H4 (cell line): ENCODE results near the gene CCL11. TPM values are rescaled to one million over a fixed set of nuclear protein-coding genes. Genes with fewer than 3 reads are reported as not detected.
"Not testable (repeated sequence)": the region's sequence is repeated elsewhere in the genome, so short reads cannot be mapped to it uniquely, and the experiment has no call there.

Experiments used
- DNase-seq: peaks from one replicate; pipeline ENCODE4 v3.0.0-alpha.2; 2015; ENCODE audit warnings: low spot score
- total RNA-seq: library from RNA; depleted of rRNA; stranded (reverse); fragments of >200 nt; shearing (Covaris generic); gene quantifications from 2 replicates; pipeline ENCODE4 v1.2.3, GENCODE V29; 2014; rRNA removed

Gene CCL11
- total RNA-seq, 1 experiment from 2014 or later: not detected

DNA sequence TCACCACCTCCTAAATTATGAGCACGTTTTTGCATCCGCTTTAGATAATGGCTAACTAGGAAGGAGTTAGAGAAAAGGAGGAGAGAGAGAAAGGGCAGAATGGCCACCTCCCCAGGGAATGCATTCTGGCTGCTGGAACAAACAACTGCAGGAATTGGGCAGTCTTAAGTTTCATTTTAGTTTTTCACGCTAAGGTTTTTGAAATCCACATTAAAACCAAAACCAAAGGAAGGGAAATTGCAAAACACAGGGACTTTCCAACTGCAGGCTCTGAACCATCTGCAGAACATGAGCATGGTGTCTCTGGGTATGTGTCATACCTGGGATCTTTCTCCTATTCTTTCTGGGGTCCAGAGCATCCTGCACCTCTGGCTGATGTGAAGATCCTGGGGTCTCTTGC lies 21.6 kb downstream of the CCL11 start:
- DNase-seq: no peak

DNA sequence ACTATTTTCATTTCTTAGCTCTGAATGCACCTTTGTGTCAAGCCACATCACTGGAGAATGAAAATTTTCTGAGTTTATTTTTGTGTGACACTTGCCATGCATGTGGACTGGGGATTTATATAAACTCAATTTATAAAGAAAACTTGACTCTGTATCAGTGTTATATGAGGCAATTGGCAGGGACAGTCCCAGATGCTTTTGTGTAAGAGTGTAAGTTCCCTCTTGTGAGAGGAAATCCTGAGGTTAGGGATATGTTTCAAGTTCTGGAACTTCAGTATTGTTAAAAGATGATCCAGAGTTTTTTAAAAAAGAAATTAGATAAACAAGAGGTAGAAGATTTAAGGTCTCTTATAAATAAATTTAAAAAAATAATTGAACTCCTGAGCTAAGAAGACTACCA lies 22.8 kb downstream of the CCL11 start:
- no peak for DNase-seq

DNA sequence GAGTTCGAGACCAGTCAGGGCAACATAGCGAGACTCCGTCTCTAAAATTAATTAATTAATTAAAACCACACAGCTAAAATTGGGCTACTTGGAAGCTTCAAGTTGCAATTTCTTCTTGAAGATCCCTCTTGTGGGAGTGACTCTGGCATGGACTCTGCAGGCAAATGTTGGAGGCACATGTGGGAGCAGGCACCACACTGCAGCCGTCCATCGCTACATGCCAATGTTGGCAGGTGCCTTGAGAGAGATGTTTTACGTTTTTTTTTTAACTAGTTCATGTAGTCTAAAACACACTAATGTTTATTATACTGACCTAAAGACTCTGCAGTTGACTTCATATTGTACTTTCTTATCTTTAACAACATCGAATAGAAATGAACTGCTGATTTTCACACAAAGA lies 25.7 kb downstream of the CCL11 start:
- DNase-seq: no peak

DNA sequence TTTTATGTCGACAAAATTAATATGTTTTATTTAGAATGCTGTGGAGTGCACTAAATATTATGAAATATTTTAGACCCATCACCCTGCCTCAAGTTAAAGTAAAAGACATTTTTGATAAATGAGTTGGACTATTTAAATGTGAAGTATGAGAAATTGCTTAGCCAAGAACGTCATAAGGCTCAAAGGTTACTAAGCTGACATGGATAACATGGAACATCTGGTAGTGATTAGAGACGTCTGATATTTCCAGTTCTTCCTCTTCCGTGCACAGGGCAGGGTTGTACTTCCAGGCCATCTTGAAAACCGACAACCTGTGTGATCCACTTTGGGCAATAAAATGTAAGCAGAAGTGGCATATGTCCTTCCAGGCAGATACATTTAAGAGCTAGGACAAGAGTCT lies 26.5 kb downstream of the CCL11 start:
- no peak for DNase-seq

DNA sequence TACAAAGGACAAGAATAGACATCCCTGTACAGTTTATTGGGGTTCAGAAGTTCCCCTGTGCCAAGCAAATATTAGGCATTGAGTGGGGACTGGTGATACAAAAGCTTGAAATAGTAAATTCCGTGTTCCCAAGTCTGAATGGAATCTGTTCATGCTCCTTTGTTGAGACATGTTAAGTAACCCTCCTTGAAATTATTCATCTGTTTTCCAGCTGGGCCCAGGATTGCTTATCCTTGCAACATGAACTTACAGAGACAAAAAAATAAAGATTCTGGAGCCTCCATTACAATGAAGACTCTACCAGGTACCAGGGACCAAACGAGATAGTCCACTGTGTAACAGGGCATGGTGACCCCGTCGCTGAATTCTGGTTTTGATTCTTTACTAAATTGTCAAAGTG lies 27.6 kb downstream of the CCL11 start:
- DNase-seq: no peak

DNA sequence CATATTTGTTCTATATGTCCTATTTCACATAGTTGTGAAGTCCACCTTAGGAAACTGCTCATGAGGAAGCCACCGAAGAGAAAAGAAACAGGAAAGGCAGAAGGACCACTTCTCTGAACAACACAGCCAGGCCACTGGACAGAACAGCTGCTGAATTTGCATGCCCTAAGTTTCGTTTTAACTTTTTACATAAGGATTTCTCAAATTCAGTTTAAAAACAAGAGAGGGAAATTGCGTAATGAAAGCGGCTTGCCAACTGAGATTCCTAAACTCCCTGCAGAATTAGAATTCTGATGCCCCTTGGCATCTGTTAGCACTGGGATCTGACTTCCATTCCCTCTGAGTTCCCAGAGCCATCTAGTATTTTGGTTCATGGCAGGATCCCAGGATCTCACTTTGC lies 28.7 kb downstream of the CCL11 start:
- no peak for DNase-seq

DNA sequence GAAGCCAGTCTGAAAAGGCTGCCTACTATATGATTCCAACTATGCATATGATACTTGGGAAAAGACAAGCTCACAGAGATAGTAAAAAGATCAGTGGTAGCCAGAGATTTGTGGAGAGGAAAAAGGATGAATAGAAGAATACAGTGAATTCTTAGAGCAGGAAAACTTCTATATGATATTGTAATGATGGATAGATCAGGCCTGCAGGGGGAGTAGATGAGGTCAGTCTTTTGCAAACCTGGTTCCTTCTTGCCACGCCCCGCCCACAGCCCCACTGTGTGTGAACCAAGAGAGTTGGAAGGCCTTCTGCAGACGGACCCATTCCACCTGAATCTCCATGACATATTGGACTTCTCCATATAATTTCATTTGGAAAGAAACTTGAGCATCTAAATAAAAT lies 32.9 kb downstream of the CCL11 start:
- no peak for DNase-seq

DNA sequence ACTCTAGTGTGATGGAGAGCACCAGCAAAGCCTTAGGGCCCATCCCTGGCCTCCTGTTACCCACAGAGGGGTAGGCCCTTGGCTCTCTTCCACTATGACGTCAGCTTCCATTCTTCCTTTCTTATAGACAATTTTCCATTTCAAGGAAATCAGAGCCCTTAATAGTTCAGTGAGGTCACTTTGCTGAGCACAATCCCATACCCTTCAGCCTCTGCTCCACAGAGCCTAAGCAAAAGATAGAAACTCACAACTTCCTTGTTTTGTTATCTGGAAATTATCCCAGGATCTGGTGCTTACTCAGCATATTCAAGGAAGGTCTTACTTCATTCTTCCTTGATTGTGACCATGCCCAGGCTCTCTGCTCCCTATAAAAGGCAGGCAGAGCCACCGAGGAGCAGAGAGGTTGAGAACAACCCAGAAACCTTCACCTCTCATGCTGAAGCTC lies 33.5 kb downstream of the CCL11 start, which contains the start of gene CCL8:
TSS of gene CCL8 (plus strand) at position 397 of the 445 bp plus-strand sequence. CDS start 67 bp downstream, outside the sequence.
- DNase-seq: no peak

DNA sequence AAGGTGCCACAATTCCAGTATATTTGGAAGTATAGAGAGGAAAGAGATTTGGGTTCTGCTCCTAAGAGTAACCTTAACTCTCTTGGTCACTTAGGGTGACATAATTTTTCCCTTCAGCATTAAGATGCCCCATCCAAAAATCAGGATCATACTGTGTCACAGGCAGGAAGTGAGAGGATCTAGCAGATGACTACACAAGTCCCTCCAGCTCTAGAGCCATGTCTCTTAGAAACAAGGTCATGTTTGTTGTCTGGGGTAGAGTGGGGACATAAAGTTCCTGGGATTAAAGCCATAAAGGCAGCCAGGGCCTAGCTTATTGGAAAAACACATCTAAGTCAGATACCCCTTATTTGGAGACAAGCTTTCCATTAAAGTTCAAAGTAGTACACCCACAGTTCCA lies 36.4 kb downstream of the CCL11 start:
- no peak for DNase-seq

DNA sequence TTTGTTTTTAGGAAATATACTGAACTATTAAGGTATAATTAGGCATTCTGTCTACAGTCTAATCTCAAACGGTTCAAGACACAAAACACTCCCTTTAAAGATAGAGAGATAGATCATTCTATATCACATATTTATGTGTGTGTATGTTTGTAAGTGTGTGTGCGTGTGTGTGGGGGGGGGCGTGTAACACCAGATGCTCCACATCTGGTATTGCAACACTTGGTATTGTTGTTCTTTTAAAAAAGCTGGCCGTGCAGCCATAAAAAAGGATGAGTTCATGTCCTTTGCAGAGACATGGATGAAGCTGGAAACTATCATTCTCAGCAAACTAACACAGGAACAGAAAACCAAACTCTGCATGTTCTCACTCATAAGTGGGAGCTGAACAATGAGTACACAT lies 42.0 kb downstream of the CCL11 start:
- DNase-seq: not testable (repeated sequence)

DNA sequence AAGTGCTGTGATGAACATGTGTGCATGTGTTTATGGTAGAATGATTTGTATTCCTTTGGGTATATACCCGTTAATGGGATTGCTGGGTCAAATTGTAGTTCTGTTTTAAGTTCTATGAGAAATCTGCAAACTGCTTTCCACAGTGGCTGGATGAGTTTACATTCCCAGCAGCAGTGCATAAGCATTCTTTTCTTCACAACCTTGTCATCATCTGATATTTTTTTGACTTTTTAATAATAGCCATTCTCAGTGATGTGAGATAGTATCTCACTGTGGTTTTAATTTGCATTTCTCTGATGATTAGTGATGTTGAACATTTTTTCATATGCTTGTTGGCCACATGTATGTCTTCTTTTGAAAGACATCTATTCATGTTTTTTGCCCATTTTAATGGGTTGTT lies 52.2 kb downstream of the CCL11 start:
- DNase-seq: no peak

Other genes with a start within 250 kb of the CCL11 start
- 64.2 and 86.8 TPM in 2 replicates for gene CCL2, start 30.5 kb upstream of the CCL11 start, total RNA-seq
- gene CCL7, start 15.5 kb upstream of the CCL11 start, total RNA-seq: not detected in 2 replicates
- gene CCL8, start 33.7 kb downstream of the CCL11 start, total RNA-seq: not detected in 2 replicates
- gene CCL13, start 70.7 kb downstream of the CCL11 start, total RNA-seq: not detected in 2 replicates
- not detected in 2 replicates for gene CCL1, start 77.5 kb downstream of the CCL11 start, total RNA-seq